ENCODE measurements around the gene EID3. TPM values are rescaled to one million over a fixed set of nuclear protein-coding genes. Genes with fewer than 3 reads are reported as not detected.

The EID3 gene
- total and polyA plus RNA-seq, 9 of the 15 experiments (the other 6 are each of a cell fraction or from before 2014, with no cell fraction given) = 0.07 to 3.5 (median 0.42) TPM

GRCh38 chr12:104288635-104289274, 14.8 kb upstream of the EID3 start (continued):
- TF ChIP-seq GATAD2B (IDR thresholded peaks at IDR 0.05; ENCODE audit: borderline replicate concordance) (no peak), TAF15 (IDR thresholded peaks at IDR 0.05; ENCODE audit: low read depth, low read length) (no peak), CTBP1 (IDR thresholded peaks at IDR 0.05; ENCODE audit: borderline replicate concordance) (peak; percentile 50; the same call in 1 of the 2 replicates), POLR2B (IDR thresholded peaks at IDR 0.05; ENCODE audit: low read depth, partially characterized antibody) (peak; percentile 47), HES1 (IDR thresholded peaks at IDR 0.05; ENCODE audit: low read depth) (no peak), RBBP5 (IDR thresholded peaks at IDR 0.05; ENCODE audit: borderline replicate concordance, insufficient read depth, low read length, poor library complexity, severe bottlenecking) (peak; percentile 63), TEAD4 (IDR thresholded peaks at IDR 0.05; ENCODE audit: low read length) (no peak; the same call in 1 of the 2 replicates), TEAD4 (CRISPR knock-in tag; IDR thresholded peaks at IDR 0.05; ENCODE audit: borderline replicate concordance) (no peak), ZNF77 (CRISPR knock-in tag; IDR thresholded peaks at IDR 0.05) (no peak), RNF2 (IDR thresholded peaks at IDR 0.05) (peak; percentile 68), JUND (IDR thresholded peaks at IDR 0.05; ENCODE audit: borderline replicate concordance, low read depth, low read length) (peak; percentile 61; the same call in 1 of the 2 replicates), JUND (tag; IDR thresholded peaks at IDR 0.05; ENCODE audit: borderline replicate concordance, low read depth, low read length) (peak; percentile 55; the same call in 1 of the 3 replicates), ZNF695 (CRISPR knock-in tag; IDR thresholded peaks at IDR 0.05) (no peak), ZC3H11A (IDR thresholded peaks at IDR 0.05; ENCODE audit: low read depth, low read length) (no peak), ID3 (CRISPR knock-in tag; IDR thresholded peaks at IDR 0.05) (no peak), ID3 (tag; IDR thresholded peaks at IDR 0.05) (0 out of 2 replicates have a peak, but pooled peaks have one; percentile 40), XRCC4 (IDR thresholded peaks at IDR 0.05; ENCODE audit: extremely low read depth, insufficient read depth, insufficient read length) (no peak), BRD9 (IDR thresholded peaks at IDR 0.05; ENCODE audit: low read depth, partially characterized antibody) (no peak), HOMEZ (CRISPR knock-in tag; IDR thresholded peaks at IDR 0.05) (no peak), NBN (IDR thresholded peaks at IDR 0.05; ENCODE audit: low read depth) (no peak; the same call in 1 of the 2 replicates), ZNF24 (IDR thresholded peaks at IDR 0.05) (0 out of 2 replicates have a peak, but pooled peaks have one; percentile 30), ZNF778 (CRISPR knock-in tag; IDR thresholded peaks at IDR 0.05) (no peak), GABPB1 (CRISPR knock-in tag; IDR thresholded peaks at IDR 0.05) (peak; percentile 76; the same call in 1 of the 2 replicates), FOS (IDR thresholded peaks at IDR 0.05; ENCODE audit: extremely low read depth, insufficient read length) (no peak), ARHGAP35 (IDR thresholded peaks at IDR 0.05; ENCODE audit: partially characterized antibody) (no peak), ZNF124 (CRISPR knock-in tag; IDR thresholded peaks at IDR 0.05) (no peak), ZNF76 (CRISPR knock-in tag; IDR thresholded peaks at IDR 0.05; ENCODE audit: borderline replicate concordance) (no peak), ZSCAN32 (CRISPR knock-in tag; IDR thresholded peaks at IDR 0.05) (no peak), ZNF583 (CRISPR knock-in tag; IDR thresholded peaks at IDR 0.05) (no peak), MTA2 (IDR thresholded peaks at IDR 0.05; ENCODE audit: low read depth) (no peak), MTA3 (IDR thresholded peaks at IDR 0.05; ENCODE audit: borderline replicate concordance) (0 out of 2 replicates have a peak, but pooled peaks have one; percentile 55)
